H1 (cell line): ENCODE data around the gene WDFY4. TPM values are rescaled to one million over a fixed set of nuclear protein-coding genes. Genes with fewer than 3 reads are reported as not detected.

Experiments
- CTCF ChIA-PET: fragments of 300-600 bp; sonication (Branson Sonifier 250); formaldehyde crosslinking; loops from one replicate; lab custom pipeline; 2021; ENCODE audit not compliant: partially characterized antibody; lab: Charles Lee
- POLR2A ChIA-PET: fragments of 300-600 bp; sonication (Branson Sonifier 250); formaldehyde crosslinking; loops from one replicate; lab custom pipeline; 2021; ENCODE audit warnings: inconsistent platforms; ENCODE audit not compliant: partially characterized antibody; lab: Charles Lee
- DNase-seq, 2 experiments: peaks; one replicate each; pipeline versions ENCODE4 v3.0.0 to v3.0.0-alpha.2; 2010 to 2022; ENCODE audit warnings: low spot score in 2 of 2, low read depth in 1 of 2, mixed read lengths in 1 of 2
- FAIRE-seq: peaks from 2 replicates; lab custom pipeline; 2011; peaks lifted over from hg19 to GRCh38; lab: Jason Lieb, UNC
- H2AFZ ChIP-seq: 2 replicates; pipeline ENCODE4 v1.8.1; 2012; ENCODE audit warnings: low read length, inconsistent platforms
- H2AK5ac ChIP-seq: 2 replicates; pipeline ENCODE4 v1.6.1; 2013; ENCODE audit warnings: low read depth, low read length
- H2BK120ac ChIP-seq: replicated peaks from 2 replicates; pipeline ENCODE3; 2013; ENCODE audit warnings: low read depth, low read length, inconsistent platforms
- H2BK12ac ChIP-seq: 2 replicates; pipeline ENCODE4 v1.6.1; 2013; ENCODE audit warnings: low read depth, low read length
- H2BK15ac ChIP-seq: 2 replicates; pipeline ENCODE4 v1.6.1; 2013; ENCODE audit warnings: low read length
- H2BK20ac ChIP-seq: 2 replicates; pipeline ENCODE4 v1.6.1; 2013; ENCODE audit warnings: low read length
- H2BK5ac ChIP-seq: 2 replicates; pipeline ENCODE4 v1.6.1; 2013; ENCODE audit warnings: low read depth, low read length
- H3K14ac ChIP-seq: 2 replicates; pipeline ENCODE4 v1.6.1; 2013; ENCODE audit warnings: inconsistent platforms; ENCODE audit not compliant: insufficient read length
- H3K18ac ChIP-seq: 2 replicates; pipeline ENCODE4 v1.6.1; 2013; ENCODE audit warnings: low read length; ENCODE audit errors: extremely low read depth
- H3K23ac ChIP-seq: 2 replicates; pipeline ENCODE4 v1.6.1; 2013; ENCODE audit warnings: inconsistent platforms; ENCODE audit not compliant: insufficient read length
- H3K23me2 ChIP-seq: 2 replicates; pipeline ENCODE4 v1.6.1; 2013; ENCODE audit warnings: low read depth, low read length
- H3K27ac ChIP-seq: 2 replicates; pipeline ENCODE4 v1.6.1; 2011; ENCODE audit warnings: low read depth, low read length, inconsistent platforms
- H3K27me3 ChIP-seq, 4 experiments: replicated peaks in 1 of 4; 1 replicate in 1 of 4; 2 replicates in 3 of 4; pipeline versions ENCODE4 v1.6.1 to v1.8.1; 2011 to 2013; ENCODE audit warnings: low read length in 3 of 4, mild to moderate bottlenecking in 3 of 4, inconsistent platforms in 2 of 4, mixed read lengths in 2 of 4, moderate library complexity in 1 of 4; ENCODE audit not compliant: control insufficient read depth in 3 of 4, insufficient read depth in 3 of 4; ENCODE audit errors: extremely low read depth in 1 of 4
- H3K36me3 ChIP-seq, 4 experiments: 2 replicates each; pipeline versions ENCODE4 v1.6.1 to v1.8.1; 2011 to 2013; ENCODE audit warnings: mild to moderate bottlenecking in 4 of 4, low read length in 3 of 4, moderate library complexity in 2 of 4, control low read depth in 1 of 4, inconsistent platforms in 1 of 4; ENCODE audit not compliant: insufficient read depth in 4 of 4, control insufficient read depth in 2 of 4
- H3K4ac ChIP-seq: replicated peaks from 2 replicates; pipeline ENCODE3; 2013; ENCODE audit warnings: low read length, low read depth, mixed read lengths, inconsistent platforms; ENCODE audit not compliant: insufficient read length
- H3K4me1 ChIP-seq, 4 experiments: replicated peaks in 1 of 4; 1 replicate in 1 of 4; 2 replicates in 3 of 4; pipeline versions ENCODE4 v1.6.1 to v1.8.1; 2011 to 2013; ENCODE audit warnings: low read length in 3 of 4, inconsistent platforms in 2 of 4, mixed read lengths in 1 of 4; ENCODE audit not compliant: insufficient read depth in 4 of 4, control insufficient read depth in 3 of 4
- H3K4me2 ChIP-seq, 2 experiments: 2 replicates each; pipeline versions ENCODE4 v1.6.1 to v1.8.1; 2011 to 2013; ENCODE audit warnings: low read depth in 2 of 2, low read length in 2 of 2, control low read depth in 1 of 2, inconsistent platforms in 1 of 2, mild to moderate bottlenecking in 1 of 2; ENCODE audit not compliant: insufficient read depth in 1 of 2
- H3K4me3 ChIP-seq, 4 experiments: fragments of 200-600, 300-600 bp in 1 of 4; sonication (generic), shearing (Covaris generic), sonication (Bioruptor Twin) in 1 of 4; 2 replicates each; pipeline versions ENCODE4 v1.5.1 to v1.8.1; 2011 to 2016; ENCODE audit warnings: low read length in 4 of 4, low read depth in 3 of 4, control low read depth in 2 of 4, inconsistent platforms in 2 of 4, mild to moderate bottlenecking in 2 of 4, mixed read lengths in 1 of 4, moderate library complexity in 1 of 4; ENCODE audit not compliant: insufficient read depth in 2 of 4; ENCODE audit errors: extremely low read depth in 1 of 4
- H3K56ac ChIP-seq: replicated peaks from 2 replicates; pipeline ENCODE3; 2013; ENCODE audit warnings: low read depth, mild to moderate bottlenecking, mixed read lengths, low read length, inconsistent platforms; ENCODE audit not compliant: insufficient read length
- H3K79me1 ChIP-seq: 2 replicates; pipeline ENCODE4 v1.6.1; 2013; ENCODE audit warnings: low read depth, low read length, control low read depth
- H3K79me2 ChIP-seq, 2 experiments: 2 replicates each; pipeline versions ENCODE4 v1.6.1 to v1.8.1; 2012 to 2013; ENCODE audit warnings: low read length in 2 of 2, mild to moderate bottlenecking in 2 of 2, inconsistent platforms in 1 of 2; ENCODE audit not compliant: insufficient read depth in 2 of 2, control insufficient read depth in 1 of 2
- H3K9ac ChIP-seq, 4 experiments: replicated peaks in 1 of 4; 1 replicate in 1 of 4; 2 replicates in 3 of 4; pipeline versions ENCODE4 v1.6.1 to v1.8.1; 2011 to 2013; ENCODE audit warnings: low read depth in 3 of 4, low read length in 3 of 4, control low read depth in 2 of 4, mild to moderate bottlenecking in 2 of 4, moderate library complexity in 2 of 4, inconsistent platforms in 1 of 4; ENCODE audit errors: extremely low read depth in 1 of 4
- H3K9me3 ChIP-seq, 2 experiments: 2 replicates each; pipeline versions ENCODE4 v1.6.1 to v1.8.1; 2012 to 2013; ENCODE audit warnings: mild to moderate bottlenecking in 2 of 2, moderate library complexity in 2 of 2, control low read depth in 1 of 2, inconsistent platforms in 1 of 2, low read depth in 1 of 2, low read length in 1 of 2, mixed read lengths in 1 of 2; ENCODE audit not compliant: insufficient read depth in 2 of 2
- H4K20me1 ChIP-seq, 2 experiments: replicated peaks in 1 of 2; 2 replicates each; pipeline versions ENCODE3 to v1.8.1; 2011 to 2013; ENCODE audit warnings: inconsistent platforms in 2 of 2, low read length in 2 of 2, mild to moderate bottlenecking in 1 of 2; ENCODE audit not compliant: insufficient read depth in 2 of 2, control insufficient read depth in 1 of 2
- H4K5ac ChIP-seq: 2 replicates; pipeline ENCODE4 v1.6.1; 2013; ENCODE audit warnings: low read length, low read depth, mixed read lengths, inconsistent platforms; ENCODE audit not compliant: insufficient read length
- H4K8ac ChIP-seq: 2 replicates; pipeline ENCODE4 v1.8.0; 2013; ENCODE audit warnings: mild to moderate bottlenecking, moderate library complexity, low read length, inconsistent platforms; ENCODE audit not compliant: insufficient read depth; ENCODE audit errors: extremely low read depth
- H4K91ac ChIP-seq: replicated peaks from 2 replicates; pipeline ENCODE3; 2013; ENCODE audit warnings: low read length, mixed read lengths, inconsistent platforms; ENCODE audit not compliant: insufficient read length
- ATF2 ChIP-seq: IDR thresholded peaks from 2 replicates; pipeline ENCODE4 v1.6.1; 2012; ENCODE audit warnings: low read length, inconsistent platforms
- CEBPB ChIP-seq: IDR thresholded peaks from 2 replicates; pipeline ENCODE4 v1.6.1; 2012; ENCODE audit warnings: low read depth, low read length
- CHD2 ChIP-seq: IDR thresholded peaks from 2 replicates; pipeline ENCODE4 v1.6.1; 2012; ENCODE audit warnings: low read length, improper control_type of control experiment
- FOSL1 ChIP-seq: IDR thresholded peaks from 2 replicates; pipeline ENCODE4 v1.6.1; 2011; ENCODE audit warnings: mild to moderate bottlenecking, low read depth, low read length, moderate library complexity; ENCODE audit not compliant: insufficient read depth
- GTF2F1 ChIP-seq: IDR thresholded peaks from 2 replicates; pipeline ENCODE4 v1.6.1; 2012; ENCODE audit warnings: low read depth, low read length, improper control_type of control experiment, borderline replicate concordance
- HDAC6 ChIP-seq: IDR thresholded peaks from one replicate; pipeline ENCODE4 v1.7.1; 2012; ENCODE audit warnings: low read depth, mild to moderate bottlenecking, inconsistent platforms, low read length, moderate library complexity
- MAFK ChIP-seq: IDR thresholded peaks from 2 replicates; pipeline ENCODE4 v1.6.1; 2012; ENCODE audit warnings: low read depth, mild to moderate bottlenecking, improper control_type of control experiment, low read length
- POU5F1 ChIP-seq: IDR thresholded peaks from 2 replicates; pipeline ENCODE4 v1.6.1; 2011; ENCODE audit warnings: low read depth, mild to moderate bottlenecking, low read length, moderate library complexity
- SP2 ChIP-seq: IDR thresholded peaks from 2 replicates; pipeline ENCODE4 v1.6.1; 2012; ENCODE audit warnings: mild to moderate bottlenecking, low read length, inconsistent platforms
- TAF1 ChIP-seq: IDR thresholded peaks from 2 replicates; pipeline ENCODE4 v1.6.1; 2011; ENCODE audit warnings: mild to moderate bottlenecking, low read depth, low read length
- TAF7 ChIP-seq: optimal IDR thresholded peaks from 2 replicates; pipeline ENCODE3; 2011; ENCODE audit warnings: low read depth, mild to moderate bottlenecking, inconsistent platforms, low read length, moderate library complexity, borderline replicate concordance
- ZNF274 ChIP-seq: IDR thresholded peaks from 2 replicates; pipeline ENCODE4 v1.7.0; 2012; ENCODE audit warnings: low read length, borderline replicate concordance; ENCODE audit errors: extremely low read depth
- WGBS, 2 experiments: shearing (Covaris generic) in 1 of 2; methylation state at CpG; one replicate each; pipeline versions ENCODE4 v1.1.6 to v1.1.7; 2013 to 2015; ENCODE audit warnings: low lambda C conversion rate in 2 of 2, mixed read lengths in 2 of 2, inconsistent platforms in 1 of 2, low coverage in 1 of 2, missing lambda C conversion rate in 1 of 2; ENCODE audit not compliant: insufficient replicate concordance in 2 of 2, insufficient coverage in 1 of 2, insufficient read length in 1 of 2; ENCODE audit errors: extremely low coverage in 1 of 2, missing lambda C conversion rate in 1 of 2; 5-methylcytosine and 5-hydroxymethylcytosine counted together
- polyA plus RNA-seq, 7 experiments: library from polyadenylated mRNA; depleted of rRNA in 3 of 7; stranded (reverse) in 5 of 7; unstranded in 2 of 7; fragments of >200 nt in 5 of 7; fragments of 200-250 nt in 2 of 7; gene quantifications; 1 replicate in 5 of 7; 2 replicates in 1 of 7; 4 replicates in 1 of 7; pipeline versions ENCODE4 v1.2.1 to v1.2.3, GENCODE V29; 2011 to 2013; ENCODE audit warnings: missing spikeins in 2 of 7, mixed read lengths in 2 of 7
- total RNA-seq: library from RNA; stranded (reverse); fragmentation: NEBNext Ultra II Directional; extraction: Animal tissue kit (Norgen Biotek cat#: 25700); gene quantifications from 2 replicates; pipeline ENCODE4 v1.2.1, GENCODE V29; 2021

WDFY4 gene
- total and polyA plus RNA-seq, 2 of the 8 experiments (the other 6 are each of a cell fraction or from before 2014, with no cell fraction given), result not detected

GRCh38 chr10:48934672-48935501 is 250.2 kb downstream of the WDFY4 start:
- ChIA-PET CTCF (interaction anchor here (0.5 kb wide), 1 partner anchor 525 kb away, joined by 4 read pairs; no protein-coding TSS in a partner anchor), POLR2A (no interaction called here)
- peaks cover 0 to 3% (median 0%) of the 10 kb centered on the region in 4 experiments; a peak in 3 of 7 replicates for H3K4me1 ChIP-seq
- H4K5ac ChIP-seq, result no peak overlapping the region
- H3K79me2 ChIP-seq, result no peaks in the 10 kb centered on the region
- no peak overlapping the region for H2BK5ac ChIP-seq
- H3K4ac ChIP-seq, result no peak overlapping the region
- H4K91ac ChIP-seq, result no peak overlapping the region
- peak overlapping the region; percentile 41; the same call in 1 of the 2 replicates for H2AFZ ChIP-seq
- H3K23me2 ChIP-seq, result no peaks in the 10 kb centered on the region
- no peak overlapping the region for H2BK20ac ChIP-seq
- H2BK15ac ChIP-seq, result no peak overlapping the region
- H3K27me3 ChIP-seq, result no peaks in the 10 kb centered on the region
- H3K79me1 ChIP-seq, result no peaks in the 10 kb centered on the region
- no peaks in the 10 kb centered on the region for H3K9me3 ChIP-seq
- H2AK5ac ChIP-seq, result no peak overlapping the region
- H2BK12ac ChIP-seq, result no peak overlapping the region
- H4K8ac ChIP-seq, result no peak overlapping the region
- no peak overlapping the region for H3K14ac ChIP-seq
- 90% methylated on average over 13 of the region's 18 CpGs; no CpG with 5 or more reads in 1 of the 2 experiments for WGBS, 2 experiments
- H3K18ac ChIP-seq, result no peak overlapping the region
- no peak overlapping the region for H3K27ac ChIP-seq
- H3K9ac ChIP-seq, result no peak overlapping the region
- FAIRE-seq (no peak), DNase-seq (no peak)
- H2BK120ac ChIP-seq, result no peak overlapping the region
- H4K20me1 ChIP-seq, result no peaks in the 10 kb centered on the region
- H3K56ac ChIP-seq, result no peak overlapping the region
- no peak overlapping the region for H3K4me2 ChIP-seq
- no peaks in the 10 kb centered on the region for H3K36me3 ChIP-seq
- H3K23ac ChIP-seq, result no peak overlapping the region
- no peak overlapping the region for H3K4me3 ChIP-seq
- TF ChIP-seq ATF2 (no peak), FOSL1 (no peak), TAF7 (no peak), HDAC6 (no peak), SP2 (no peak), CEBPB (no peak), POU5F1 (no peak), GTF2F1 (no peak), CHD2 (no peak), ZNF274 (no peak), TAF1 (no peak), MAFK (no peak)
